ENCODE measurements around the gene UBA6. TPM values are rescaled to one million over a fixed set of nuclear protein-coding genes. Genes with fewer than 3 reads are reported as not detected.

Gene UBA6
- polyA plus RNA-seq, 2 of the 4 experiments (the other 2 are of a cell fraction) = 33.9 to 84.6 TPM

DNA sequence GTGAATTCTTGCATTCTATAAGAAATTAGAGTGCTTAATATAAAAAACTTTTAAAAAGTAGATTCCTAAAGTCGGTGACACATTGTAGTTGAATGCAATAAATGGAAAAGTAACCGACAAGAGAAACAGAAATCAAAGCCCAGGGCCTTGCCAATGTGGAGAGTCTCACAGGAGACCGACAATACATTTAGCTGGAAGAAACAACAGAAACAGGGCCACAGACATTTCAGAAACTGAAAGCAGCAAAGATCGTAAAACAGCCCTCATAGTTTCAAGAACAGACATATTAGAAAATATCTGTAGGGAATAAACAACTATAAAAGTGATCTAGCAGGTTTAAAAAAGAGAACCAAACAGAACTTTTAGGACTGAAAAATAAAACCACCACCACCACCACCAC lies 92.9 kb downstream of the UBA6 start:
- TF ChIP-seq JUNB (IDR thresholded peaks at IDR 0.05) (no peak), ZFP36 (IDR thresholded peaks at IDR 0.05; ENCODE audit: borderline replicate concordance, partially characterized antibody) (no peak), POLR2A (IDR thresholded peaks at IDR 0.05; ENCODE audit: low read length) (no peak), TFCP2L1 (CRISPR knock-in tag; IDR thresholded peaks at IDR 0.05) (no peak), SMC3 (IDR thresholded peaks at IDR 0.05) (no peak), POLR2AphosphoS2 (conservative IDR thresholded peaks at IDR 0.05; ENCODE audit: low read length) (no peak), GATA3 (IDR thresholded peaks at IDR 0.05; ENCODE audit: borderline replicate concordance) (no peak), KDM1A (IDR thresholded peaks at IDR 0.05; ENCODE audit: low read depth) (no peak), EHMT2 (IDR thresholded peaks at IDR 0.05; ENCODE audit: low read depth) (no peak), ZNF302 (CRISPR knock-in tag; IDR thresholded peaks at IDR 0.05) (no peak)
- TF ChIP-seq, protein P1, sequence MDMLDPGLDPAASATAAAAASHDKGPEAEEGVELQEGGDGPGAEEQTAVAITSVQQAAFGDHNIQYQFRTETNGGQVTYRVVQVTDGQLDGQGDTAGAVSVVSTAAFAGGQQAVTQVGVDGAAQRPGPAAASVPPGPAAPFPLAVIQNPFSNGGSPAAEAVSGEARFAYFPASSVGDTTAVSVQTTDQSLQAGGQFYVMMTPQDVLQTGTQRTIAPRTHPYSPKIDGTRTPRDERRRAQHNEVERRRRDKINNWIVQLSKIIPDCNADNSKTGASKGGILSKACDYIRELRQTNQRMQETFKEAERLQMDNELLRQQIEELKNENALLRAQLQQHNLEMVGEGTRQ (IDR thresholded peaks at IDR 0.05) = no peak
- TF ChIP-seq, protein P2, sequence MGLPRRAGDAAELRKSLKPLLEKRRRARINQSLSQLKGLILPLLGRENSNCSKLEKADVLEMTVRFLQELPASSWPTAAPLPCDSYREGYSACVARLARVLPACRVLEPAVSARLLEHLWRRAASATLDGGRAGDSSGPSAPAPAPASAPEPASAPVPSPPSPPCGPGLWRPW (IDR thresholded peaks at IDR 0.05) = no peak
- TF ChIP-seq, protein P3, sequence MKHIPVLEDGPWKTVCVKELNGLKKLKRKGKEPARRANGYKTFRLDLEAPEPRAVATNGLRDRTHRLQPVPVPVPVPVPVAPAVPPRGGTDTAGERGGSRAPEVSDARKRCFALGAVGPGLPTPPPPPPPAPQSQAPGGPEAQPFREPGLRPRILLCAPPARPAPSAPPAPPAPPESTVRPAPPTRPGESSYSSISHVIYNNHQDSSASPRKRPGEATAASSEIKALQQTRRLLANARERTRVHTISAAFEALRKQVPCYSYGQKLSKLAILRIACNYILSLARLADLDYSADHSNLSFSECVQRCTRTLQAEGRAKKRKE (CRISPR knock-in tag; IDR thresholded peaks at IDR 0.05; ENCODE audit: low read depth) = no peak
- DNase-seq (ENCODE audit: low read depth in 1 of 2, low spot score in 1 of 2) = no peak
- ATAC-seq = no peak
- no peak overlapping the region for H3K4me3 ChIP-seq
- FAIRE-seq = no peak
- CTCF ChIA-PET = no interaction called here
- peaks cover 9% of the 10 kb centered on the region; the same call in 1 of the 3 replicates for H3K9me3 ChIP-seq
- POLR2A ChIA-PET = no interaction called here
- H3K4me2 ChIP-seq = no peak overlapping the region
- no peak overlapping the region for H3K27ac ChIP-seq
- WGBS (ENCODE audit: missing lambda C conversion rate) = 81% methylated on average over 4 of the region's 4 CpGs
- H3K4me1 ChIP-seq = no peaks in the 10 kb centered on the region

DNA sequence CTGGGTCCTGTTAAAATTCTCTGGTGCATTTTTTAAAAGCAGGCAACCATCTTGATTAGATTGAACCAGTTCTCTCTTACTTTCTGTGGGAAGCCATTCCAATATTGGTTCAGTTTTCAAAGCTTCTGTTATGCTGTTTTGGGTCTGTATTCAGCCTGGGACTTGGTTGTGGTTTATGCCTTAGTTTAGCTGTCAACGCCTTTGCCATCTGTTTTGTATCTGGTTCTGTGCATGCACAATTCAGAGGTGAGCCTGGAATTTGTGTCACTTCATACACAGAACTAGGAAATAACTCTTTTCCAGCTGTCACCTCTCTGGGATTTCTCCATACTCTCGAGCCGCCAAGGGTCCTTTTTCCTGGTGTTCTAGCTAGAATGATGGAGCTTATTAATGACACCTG lies 96.2 kb downstream of the UBA6 start:
- H3K9me3 ChIP-seq = no peaks in the 10 kb centered on the region
- H3K4me2 ChIP-seq = no peak overlapping the region
- ChIA-PET POLR2A (no interaction called here), CTCF (no interaction called here)
- H3K4me3 ChIP-seq = no peak overlapping the region
- no peaks in the 10 kb centered on the region for H3K4me1 ChIP-seq
- DNase-seq (ENCODE audit: low read depth in 1 of 2, low spot score in 1 of 2) = no peak
- TF ChIP-seq GATA3 (IDR thresholded peaks at IDR 0.05; ENCODE audit: borderline replicate concordance) = no peak
- no peak for TF ChIP-seq KDM5A (IDR thresholded peaks at IDR 0.05)
- 92% methylated on average over 3 of the region's 3 CpGs for WGBS (ENCODE audit: missing lambda C conversion rate)
- no peak for FAIRE-seq
- no peak overlapping the region for H3K27ac ChIP-seq
- ATAC-seq = no peak

DNA sequence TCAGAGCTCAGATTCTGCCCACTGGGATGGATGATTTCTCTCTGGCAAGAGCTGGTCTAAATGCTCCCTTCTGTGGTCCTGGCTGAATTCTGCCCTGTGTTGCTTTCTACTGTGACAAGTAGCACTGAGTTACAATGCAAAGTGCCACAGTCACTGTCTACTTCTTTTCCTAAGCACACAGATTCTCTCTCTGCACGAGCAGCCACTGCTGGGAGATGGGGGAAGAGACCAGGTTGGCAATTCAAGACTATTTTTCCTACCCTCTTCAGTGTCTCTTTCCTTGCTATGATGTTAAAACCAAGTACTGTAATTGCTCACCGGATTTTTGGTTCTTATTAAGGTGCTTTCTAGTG lies 97.0 kb downstream of the UBA6 start:
- H3K4me3 ChIP-seq = no peak overlapping the region
- no peaks in the 10 kb centered on the region for H3K9me3 ChIP-seq
- no peak overlapping the region for H3K27ac ChIP-seq
- TF ChIP-seq ZFP36 (IDR thresholded peaks at IDR 0.05; ENCODE audit: borderline replicate concordance, partially characterized antibody) (no peak), TFCP2L1 (CRISPR knock-in tag; IDR thresholded peaks at IDR 0.05) (no peak), POLR2AphosphoS2 (conservative IDR thresholded peaks at IDR 0.05; ENCODE audit: low read length) (no peak), NPAS2 (CRISPR knock-in tag; IDR thresholded peaks at IDR 0.05; ENCODE audit: borderline replicate concordance) (no peak), SMC3 (IDR thresholded peaks at IDR 0.05) (no peak), HOXB13 (CRISPR knock-in tag; IDR thresholded peaks at IDR 0.05; ENCODE audit: low read depth) (no peak), CHD4 (IDR thresholded peaks at IDR 0.05; ENCODE audit: borderline replicate concordance) (no peak), ZSCAN20 (CRISPR knock-in tag; IDR thresholded peaks at IDR 0.05) (no peak), MAZ (IDR thresholded peaks at IDR 0.05; ENCODE audit: borderline replicate concordance, low read depth, low read length) (no peak), CHD2 (IDR thresholded peaks at IDR 0.05; ENCODE audit: low read length, partially characterized antibody) (no peak), FOXS1 (CRISPR knock-in tag; IDR thresholded peaks at IDR 0.05) (no peak), HDAC2 (IDR thresholded peaks at IDR 0.05) (no peak), JUN (IDR thresholded peaks at IDR 0.05) (no peak), CBX2 (IDR thresholded peaks at IDR 0.05; ENCODE audit: borderline replicate concordance, low read depth) (no peak), RFX5 (IDR thresholded peaks at IDR 0.05) (no peak), NFE2L2 (conservative IDR thresholded peaks at IDR 0.05; ENCODE audit: low read length) (no peak)
- TF ChIP-seq, protein P4, sequence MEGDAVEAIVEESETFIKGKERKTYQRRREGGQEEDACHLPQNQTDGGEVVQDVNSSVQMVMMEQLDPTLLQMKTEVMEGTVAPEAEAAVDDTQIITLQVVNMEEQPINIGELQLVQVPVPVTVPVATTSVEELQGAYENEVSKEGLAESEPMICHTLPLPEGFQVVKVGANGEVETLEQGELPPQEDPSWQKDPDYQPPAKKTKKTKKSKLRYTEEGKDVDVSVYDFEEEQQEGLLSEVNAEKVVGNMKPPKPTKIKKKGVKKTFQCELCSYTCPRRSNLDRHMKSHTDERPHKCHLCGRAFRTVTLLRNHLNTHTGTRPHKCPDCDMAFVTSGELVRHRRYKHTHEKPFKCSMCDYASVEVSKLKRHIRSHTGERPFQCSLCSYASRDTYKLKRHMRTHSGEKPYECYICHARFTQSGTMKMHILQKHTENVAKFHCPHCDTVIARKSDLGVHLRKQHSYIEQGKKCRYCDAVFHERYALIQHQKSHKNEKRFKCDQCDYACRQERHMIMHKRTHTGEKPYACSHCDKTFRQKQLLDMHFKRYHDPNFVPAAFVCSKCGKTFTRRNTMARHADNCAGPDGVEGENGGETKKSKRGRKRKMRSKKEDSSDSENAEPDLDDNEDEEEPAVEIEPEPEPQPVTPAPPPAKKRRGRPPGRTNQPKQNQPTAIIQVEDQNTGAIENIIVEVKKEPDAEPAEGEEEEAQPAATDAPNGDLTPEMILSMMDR (IDR thresholded peaks at IDR 0.05) = no peak
- TF ChIP-seq, protein P5, sequence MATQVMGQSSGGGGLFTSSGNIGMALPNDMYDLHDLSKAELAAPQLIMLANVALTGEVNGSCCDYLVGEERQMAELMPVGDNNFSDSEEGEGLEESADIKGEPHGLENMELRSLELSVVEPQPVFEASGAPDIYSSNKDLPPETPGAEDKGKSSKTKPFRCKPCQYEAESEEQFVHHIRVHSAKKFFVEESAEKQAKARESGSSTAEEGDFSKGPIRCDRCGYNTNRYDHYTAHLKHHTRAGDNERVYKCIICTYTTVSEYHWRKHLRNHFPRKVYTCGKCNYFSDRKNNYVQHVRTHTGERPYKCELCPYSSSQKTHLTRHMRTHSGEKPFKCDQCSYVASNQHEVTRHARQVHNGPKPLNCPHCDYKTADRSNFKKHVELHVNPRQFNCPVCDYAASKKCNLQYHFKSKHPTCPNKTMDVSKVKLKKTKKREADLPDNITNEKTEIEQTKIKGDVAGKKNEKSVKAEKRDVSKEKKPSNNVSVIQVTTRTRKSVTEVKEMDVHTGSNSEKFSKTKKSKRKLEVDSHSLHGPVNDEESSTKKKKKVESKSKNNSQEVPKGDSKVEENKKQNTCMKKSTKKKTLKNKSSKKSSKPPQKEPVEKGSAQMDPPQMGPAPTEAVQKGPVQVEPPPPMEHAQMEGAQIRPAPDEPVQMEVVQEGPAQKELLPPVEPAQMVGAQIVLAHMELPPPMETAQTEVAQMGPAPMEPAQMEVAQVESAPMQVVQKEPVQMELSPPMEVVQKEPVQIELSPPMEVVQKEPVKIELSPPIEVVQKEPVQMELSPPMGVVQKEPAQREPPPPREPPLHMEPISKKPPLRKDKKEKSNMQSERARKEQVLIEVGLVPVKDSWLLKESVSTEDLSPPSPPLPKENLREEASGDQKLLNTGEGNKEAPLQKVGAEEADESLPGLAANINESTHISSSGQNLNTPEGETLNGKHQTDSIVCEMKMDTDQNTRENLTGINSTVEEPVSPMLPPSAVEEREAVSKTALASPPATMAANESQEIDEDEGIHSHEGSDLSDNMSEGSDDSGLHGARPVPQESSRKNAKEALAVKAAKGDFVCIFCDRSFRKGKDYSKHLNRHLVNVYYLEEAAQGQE (IDR thresholded peaks at IDR 0.05) = no peak
- TF ChIP-seq, protein P3 (CRISPR knock-in tag; IDR thresholded peaks at IDR 0.05; ENCODE audit: low read depth) = no peak
- H3K4me2 ChIP-seq = no peak overlapping the region
- no peak; a peak in 1 of 6 replicates for ATAC-seq
- no peaks in the 10 kb centered on the region for H3K4me1 ChIP-seq
- FAIRE-seq = no peak
- ChIA-PET POLR2A (no interaction called here), CTCF (no interaction called here)
- 56% methylated on average over 2 of the region's 2 CpGs for WGBS (ENCODE audit: missing lambda C conversion rate)
- DNase-seq (ENCODE audit: low read depth in 1 of 2, low spot score in 1 of 2) = no peak
